Lower lobe of right lung (tissue), 2 donors: Measurements from ENCODE around the gene FCGR1A. TPM values are rescaled to one million over a fixed set of nuclear protein-coding genes. Genes with fewer than 3 reads are reported as not detected.
A peak's percentile ranks its signal among the peaks of the same experiment; 100 is the strongest.
"Not testable (repeated sequence)": the region's sequence is repeated elsewhere in the genome, so short reads cannot be mapped to it uniquely, and the experiment has no call there.

ENCODE experiments used
- ATAC-seq, 2 donors: fragments of 200-7000 bp; cut with Tn5 transposase; one replicate each; pipeline ENCODE4 v1.9.1; 2020 to 2022; ENCODE audit warnings: mild to moderate bottlenecking in 2 of 2, moderate library complexity in 2 of 2
- DNase-seq: peaks from one replicate; pipeline ENCODE4 v3.0.0-alpha.2; 2020
- H3K27ac ChIP-seq: fragments of 200-600 bp; one replicate; pipeline ENCODE4 v1.8.0; 2022
- H3K27me3 ChIP-seq: fragments of 200-600 bp; one replicate; pipeline ENCODE4 v1.8.0; 2022; ENCODE audit warnings: low read depth
- H3K36me3 ChIP-seq: fragments of 200-600 bp; one replicate; pipeline ENCODE4 v1.8.0; 2022; ENCODE audit warnings: mild to moderate bottlenecking
- H3K4me1 ChIP-seq: fragments of 200-600 bp; one replicate; pipeline ENCODE4 v1.8.0; 2022
- H3K4me3 ChIP-seq: fragments of 200-600 bp; one replicate; pipeline ENCODE4 v1.8.0; 2022; ENCODE audit warnings: mild to moderate bottlenecking
- H3K9me3 ChIP-seq: fragments of 200-600 bp; one replicate; pipeline ENCODE4 v1.8.0; 2022
- CTCF ChIP-seq: fragments of 200-600 bp; IDR thresholded peaks from one replicate; pipeline ENCODE4 v1.8.0; 2022; ENCODE audit warnings: antibody characterized with exemption, mild to moderate bottlenecking
- intact Hi-C: fragments of 100-400 bp; cut with DNase I; formaldehyde crosslinking; loops from one replicate; pipeline ENCODE4 v1.11.0; 2022
- total RNA-seq: library from RNA; stranded (reverse); fragmentation: NEBNext Ultra II Directional; extraction: Animal tissue kit (Norgen Biotek cat#: 25700); gene quantifications from one replicate; pipeline ENCODE4 v1.2.1, GENCODE V29; 2021
- donor health status: DM: no; HTN: yes; CAD: no; lungs with severe emphysema.

The FCGR1A gene
- total RNA-seq, 1 donor from 2014 or later, result 65.3 TPM

- peak; percentile 61 for TF ChIP-seq CTCF
- H3K27me3 ChIP-seq, intact Hi-C loops, H3K36me3 ChIP-seq, H3K4me1 ChIP-seq, H3K9me3 ChIP-seq: not testable (repeated sequence)
- peak overlapping the region; percentile 87 for H3K27ac ChIP-seq
- ATAC-seq (peak; percentile 93 to 94), DNase-seq (peak; percentile 65)
- peak overlapping the region; percentile 62 for H3K4me3 ChIP-seq
Measured at GRCh38 chr1:149792502-149792901, 10.0 kb downstream of the FCGR1A start.

GRCh38 chr1:149792912-149793515, 10.5 kb downstream of the FCGR1A start:
- peak overlapping the region; percentile 62 for H3K4me3 ChIP-seq

GRCh38 chr1:149793885-149794284, 11.4 kb downstream of the FCGR1A start:
- H3K4me3 ChIP-seq, H3K27ac ChIP-seq, H3K4me1 ChIP-seq, DNase-seq, H3K9me3 ChIP-seq, intact Hi-C loops, H3K27me3 ChIP-seq, H3K36me3 ChIP-seq, ATAC-seq: not testable (repeated sequence)

More at GRCh38 chr1:149792912-149793515, 10.5 kb downstream of the FCGR1A start:
- H3K36me3 ChIP-seq, intact Hi-C loops, H3K4me1 ChIP-seq, H3K27me3 ChIP-seq, H3K9me3 ChIP-seq: not testable (repeated sequence)
- peak; percentile 85 for DNase-seq
- peak overlapping the region; percentile 87 for H3K27ac ChIP-seq
- peak; percentile 34 for TF ChIP-seq CTCF
- ATAC-seq, result peak; percentile 97 to 98

- H3K27me3 ChIP-seq, DNase-seq, intact Hi-C loops, H3K4me3 ChIP-seq, H3K36me3 ChIP-seq, ATAC-seq, H3K9me3 ChIP-seq, H3K4me1 ChIP-seq, H3K27ac ChIP-seq: not testable (repeated sequence)
Measured at GRCh38 chr1:149801628-149802027, 19.1 kb downstream of the FCGR1A start.

- DNase-seq, H3K9me3 ChIP-seq, H3K4me3 ChIP-seq, intact Hi-C loops, H3K36me3 ChIP-seq, H3K4me1 ChIP-seq, H3K27me3 ChIP-seq, H3K27ac ChIP-seq: not testable (repeated sequence)
- peak; percentile 92 to 93 for ATAC-seq
Measured at GRCh38 chr1:149804417-149805080, 22.1 kb downstream of the FCGR1A start.

GRCh38 chr1:149810697-149811405, 28.4 kb downstream of the FCGR1A start:
- H3K27ac ChIP-seq, H3K27me3 ChIP-seq, H3K4me1 ChIP-seq, intact Hi-C loops, H3K36me3 ChIP-seq, H3K9me3 ChIP-seq: not testable (repeated sequence)
- peak overlapping the region; percentile 14 for H3K4me3 ChIP-seq
- DNase-seq (peak; percentile 45), ATAC-seq (peak; percentile 26 to 42)

GRCh38 chr1:149811514-149811889, 29.0 kb downstream of the FCGR1A start:
- Histone ChIP-seq H3K4me3 (peak overlapping the region; percentile 52), H3K27ac (peak overlapping the region; percentile 24)
- ATAC-seq, result peak; percentile 58 to 59
- H3K36me3 ChIP-seq, H3K9me3 ChIP-seq, intact Hi-C loops, H3K4me1 ChIP-seq, DNase-seq, H3K27me3 ChIP-seq: not testable (repeated sequence)

GRCh38 chr1:149811890-149812829, 29.7 kb downstream of the FCGR1A start:
- H3K36me3 ChIP-seq, H3K9me3 ChIP-seq, H3K4me1 ChIP-seq, intact Hi-C loops, H3K27me3 ChIP-seq: not testable (repeated sequence)
- Histone ChIP-seq H3K4me3 (peak overlapping the region; percentile 52), H3K27ac (peak overlapping the region; percentile 85)
- peak; percentile 69 for DNase-seq
- ATAC-seq, result peak; percentile 96

- DNase-seq, result peak; percentile 48
- H3K27me3 ChIP-seq, H3K9me3 ChIP-seq, intact Hi-C loops, H3K36me3 ChIP-seq, H3K4me1 ChIP-seq: not testable (repeated sequence)
- H3K4me3 ChIP-seq, result peak overlapping the region; percentile 52
- peak; percentile 75 to 78 for ATAC-seq
- peak overlapping the region; percentile 85 for H3K27ac ChIP-seq
Measured at GRCh38 chr1:149812893-149813801, 30.7 kb downstream of the FCGR1A start.

- intact Hi-C loops, H3K27me3 ChIP-seq, ATAC-seq, H3K36me3 ChIP-seq, H3K9me3 ChIP-seq, H3K4me3 ChIP-seq, DNase-seq, H3K27ac ChIP-seq, H3K4me1 ChIP-seq: not testable (repeated sequence)
Measured at GRCh38 chr1:149820387-149820786, 37.9 kb downstream of the FCGR1A start.
